ENCODE measurements around the gene LARGE1.

DNA sequence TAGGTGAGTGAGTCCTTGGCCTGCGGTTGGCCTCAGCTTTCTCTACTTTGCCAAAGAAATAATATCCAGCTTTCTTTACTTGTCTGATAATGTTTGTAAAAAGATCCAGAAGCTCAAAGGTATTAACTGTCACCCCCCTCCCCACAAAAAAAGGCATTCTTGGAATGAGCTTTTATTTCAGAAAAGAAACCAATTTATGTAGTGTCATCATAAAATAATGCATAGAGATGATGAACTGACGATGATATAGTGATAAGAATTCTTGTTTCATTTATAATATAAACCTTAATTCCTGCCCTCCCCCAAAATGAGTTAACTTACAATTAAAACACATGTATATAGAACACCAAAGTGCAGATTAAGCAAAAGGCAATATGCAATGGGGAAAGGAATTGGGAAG, 191.4 kb downstream of the LARGE1 start:
- TF ChIP-seq, protein P1, sequence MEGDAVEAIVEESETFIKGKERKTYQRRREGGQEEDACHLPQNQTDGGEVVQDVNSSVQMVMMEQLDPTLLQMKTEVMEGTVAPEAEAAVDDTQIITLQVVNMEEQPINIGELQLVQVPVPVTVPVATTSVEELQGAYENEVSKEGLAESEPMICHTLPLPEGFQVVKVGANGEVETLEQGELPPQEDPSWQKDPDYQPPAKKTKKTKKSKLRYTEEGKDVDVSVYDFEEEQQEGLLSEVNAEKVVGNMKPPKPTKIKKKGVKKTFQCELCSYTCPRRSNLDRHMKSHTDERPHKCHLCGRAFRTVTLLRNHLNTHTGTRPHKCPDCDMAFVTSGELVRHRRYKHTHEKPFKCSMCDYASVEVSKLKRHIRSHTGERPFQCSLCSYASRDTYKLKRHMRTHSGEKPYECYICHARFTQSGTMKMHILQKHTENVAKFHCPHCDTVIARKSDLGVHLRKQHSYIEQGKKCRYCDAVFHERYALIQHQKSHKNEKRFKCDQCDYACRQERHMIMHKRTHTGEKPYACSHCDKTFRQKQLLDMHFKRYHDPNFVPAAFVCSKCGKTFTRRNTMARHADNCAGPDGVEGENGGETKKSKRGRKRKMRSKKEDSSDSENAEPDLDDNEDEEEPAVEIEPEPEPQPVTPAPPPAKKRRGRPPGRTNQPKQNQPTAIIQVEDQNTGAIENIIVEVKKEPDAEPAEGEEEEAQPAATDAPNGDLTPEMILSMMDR (IDR thresholded peaks at IDR 0.05) = no peak
- TF ChIP-seq POLR2A (IDR thresholded peaks at IDR 0.05) = no peak

All from Peyer's patch (tissue), 4 donors.